Esophagus squamous epithelium (tissue), 5 donors: ENCODE measurements around the gene CCDC102A. TPM values are rescaled to one million over a fixed set of nuclear protein-coding genes. Genes with fewer than 3 reads are reported as not detected.

Experiments used
- DNase-seq: peaks from one replicate; lab custom pipeline; 2025; lab: John Stamatoyannopoulos, UW
- H3K27ac ChIP-seq, 4 donors: fragments of 200-600 bp; sonication (generic); one replicate each; pipeline ENCODE4 v1.5.1; 2016 to 2019; ENCODE audit warnings: mild to moderate bottlenecking in 1 of 4
- H3K27me3 ChIP-seq, 4 donors: fragments of 200-600 bp; sonication (generic); 1 replicate in 3 of 4; 2 replicates in 1 of 4; pipeline versions ENCODE4 v1.5.1 to v1.6.0; 2017 to 2021; ENCODE audit warnings: antibody characterized with exemption in 1 of 4
- H3K36me3 ChIP-seq, 3 donors: fragments of 200-600 bp; sonication (generic); one replicate each; pipeline ENCODE4 v1.5.1; 2016 to 2019
- H3K4me1 ChIP-seq, 3 donors: fragments of 200-600 bp; sonication (generic); one replicate each; pipeline ENCODE4 v1.5.1; 2017 to 2019
- H3K4me3 ChIP-seq, 4 donors: fragments of 200-600 bp; sonication (generic); 1 replicate in 3 of 4; 2 replicates in 1 of 4; pipeline ENCODE4 v1.5.1; 2016 to 2019; ENCODE audit warnings: mild to moderate bottlenecking in 2 of 4, moderate library complexity in 1 of 4
- H3K9me3 ChIP-seq, 3 donors: fragments of 200-600 bp; sonication (generic); one replicate each; pipeline ENCODE4 v1.5.1; 2016 to 2019
- CTCF ChIP-seq, 6 experiments: fragments of 450-650 bp in 4 of 6; fragments of 200-600 bp in 2 of 6; sonication (generic) in 2 of 6; IDR thresholded peaks; one replicate each; pipeline ENCODE4 v1.5.1; 2016 to 2019; ENCODE audit warnings: antibody characterized with exemption in 6 of 6, mild to moderate bottlenecking in 4 of 6, moderate library complexity in 4 of 6
- POLR2A ChIP-seq, 4 donors: fragments of 450-650 bp; IDR thresholded peaks; one replicate each; pipeline ENCODE4 v1.6.1; 2017; ENCODE audit warnings: antibody characterized with exemption in 4 of 4, mild to moderate bottlenecking in 4 of 4, moderate library complexity in 3 of 4
- WGBS, 2 donors: methylation state at CpG; one replicate each; pipeline ENCODE4 v1.1.5; 2018; 5-methylcytosine and 5-hydroxymethylcytosine counted together
- intact Hi-C: fragments of 100-400 bp; cut with DNase I; formaldehyde crosslinking; loops from one replicate; pipeline ENCODE4 v1.15.0; 2022
- total RNA-seq, 4 donors: library from RNA; depleted of rRNA; stranded (reverse); fragments of >200 nt; gene quantifications; one replicate each; pipeline ENCODE4 v1.1.0, GENCODE V29; 2016
- donor health status: DM: yes; HTN: yes; CAD: no.

The CCDC102A gene
- total RNA-seq, 4 donors from 2014 or later = 3.5 to 10.9 (median 6.9) TPM

DNA sequence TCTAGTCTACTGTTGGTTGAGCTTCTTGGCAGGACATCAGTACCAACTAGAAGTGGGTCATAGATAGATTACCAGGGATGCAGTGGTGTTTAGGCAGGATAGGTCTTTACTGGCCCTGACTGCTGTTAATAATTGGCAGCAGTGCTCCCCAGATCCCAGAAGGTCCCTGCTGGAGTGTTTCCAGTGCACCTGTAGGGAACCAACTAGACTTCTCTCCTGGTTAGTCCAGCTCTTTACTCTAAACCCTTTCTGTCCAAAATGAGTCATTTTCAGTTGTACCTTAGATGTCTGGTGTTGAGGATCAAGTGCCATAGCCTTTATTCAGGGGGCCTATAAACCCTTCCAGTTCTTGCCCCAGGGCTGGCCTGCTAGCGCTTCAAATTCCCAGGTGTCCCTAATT, 65.2 kb downstream of the CCDC102A start:
- no peak overlapping the region for H3K4me3 ChIP-seq
- TF ChIP-seq CTCF (IDR thresholded peaks at IDR 0.05) = no peak
- no peak for TF ChIP-seq POLR2A (IDR thresholded peaks at IDR 0.05)
- DNase-seq = no peak
- no peaks in the 10 kb centered on the region for H3K27me3 ChIP-seq
- H3K9me3 ChIP-seq = no peaks in the 10 kb centered on the region
- H3K36me3 ChIP-seq = peaks cover 13 to 96% (median 48%) of the 10 kb centered on the region in 3 donors
- intact Hi-C loops = loop anchor here (10.0 kb wide), 1 partner anchor 54 kb away; no protein-coding TSS in a partner anchor
- H3K27ac ChIP-seq = no peak overlapping the region
- peaks cover 0 to 28% (median 5%) of the 10 kb centered on the region in 3 donors for H3K4me1 ChIP-seq
- 83 to 100% methylated on average over 1 of the region's 1 CpG for WGBS, 2 donors

- Histone ChIP-seq H3K27ac (peak overlapping the region in 2 of 4 donors; percentile 14 to 17), H3K4me3 (no peak overlapping the region), H3K36me3 (peaks cover 13 to 97% (median 53%) of the 10 kb centered on the region in 3 donors), H3K9me3 (no peaks in the 10 kb centered on the region), H3K27me3 (no peaks in the 10 kb centered on the region), H3K4me1 (peaks cover 0 to 23% (median 5%) of the 10 kb centered on the region in 3 donors)
- TF ChIP-seq POLR2A (IDR thresholded peaks at IDR 0.05) (no peak), CTCF (IDR thresholded peaks at IDR 0.05) (no peak)
- intact Hi-C loops = loop anchor here (10.0 kb wide), 1 partner anchor 54 kb away; no protein-coding TSS in a partner anchor
- no peak for DNase-seq
- WGBS, 2 donors = 49 to 50% methylated on average over 6 of the region's 6 CpGs
These were observed 65.7 kb downstream of the CCDC102A start for GRCh38 chr16:57470711-57471110.

DNA sequence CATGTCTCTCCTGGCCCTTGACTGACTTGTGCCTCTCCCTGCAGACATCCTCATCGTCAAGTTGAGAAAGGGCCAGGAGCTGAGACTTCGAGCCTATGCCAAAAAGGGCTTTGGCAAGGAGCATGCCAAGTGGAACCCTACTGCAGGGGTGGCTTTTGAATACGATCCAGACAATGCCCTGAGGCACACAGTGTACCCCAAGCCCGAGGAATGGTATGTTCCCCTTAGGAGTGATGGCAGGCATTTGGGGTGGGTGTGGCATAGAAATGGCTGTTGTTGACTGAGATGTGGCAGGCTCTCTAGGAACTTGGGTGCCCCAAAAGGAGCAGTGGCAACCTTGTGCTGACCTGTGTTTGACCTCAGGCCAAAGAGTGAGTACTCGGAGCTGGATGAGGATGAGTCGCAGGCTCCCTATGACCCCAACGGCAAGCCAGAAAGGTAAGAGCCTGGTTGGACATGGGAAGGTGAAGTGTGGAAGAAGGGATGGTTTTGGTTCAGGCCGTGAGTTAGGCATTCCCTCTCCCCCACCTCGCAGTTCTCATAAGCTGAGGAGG, 66.4 kb downstream of the CCDC102A start:
- H3K27ac ChIP-seq = peak overlapping the region in 2 of 4 donors; percentile 14 to 17

GRCh38 chr16:57469046-57469445, 67.3 kb downstream of the CCDC102A start:
- H3K27ac ChIP-seq = no peak overlapping the region

More for the DNA sequence above, 66.4 kb downstream of the CCDC102A start:
- Histone ChIP-seq H3K27me3 (no peaks in the 10 kb centered on the region), H3K36me3 (peaks cover 13 to 100% (median 55%) of the 10 kb centered on the region in 3 donors), H3K4me3 (no peak overlapping the region), H3K9me3 (no peaks in the 10 kb centered on the region), H3K4me1 (peaks cover 0 to 27% (median 5%) of the 10 kb centered on the region in 3 donors)
- DNase-seq = no peak
- intact Hi-C loops = loop anchor here (10.0 kb wide), 1 partner anchor 55 kb away; no protein-coding TSS in a partner anchor
- no peak for TF ChIP-seq POLR2A (IDR thresholded peaks at IDR 0.05)
- TF ChIP-seq CTCF (IDR thresholded peaks at IDR 0.05) = no peak
- WGBS, 2 donors = 52 to 61% methylated on average over 6 to 7 of the region's 9 CpGs

More at GRCh38 chr16:57469046-57469445, 67.3 kb downstream of the CCDC102A start:
- H3K4me1 ChIP-seq = peaks cover 2 to 36% (median 5%) of the 10 kb centered on the region in 3 donors
- H3K27me3 ChIP-seq = no peaks in the 10 kb centered on the region
- TF ChIP-seq CTCF (IDR thresholded peaks at IDR 0.05) (no peak), POLR2A (IDR thresholded peaks at IDR 0.05) (no peak)
- 81 to 87% methylated on average over 11 of the region's 11 CpGs for WGBS, 2 donors
- intact Hi-C loops = no loop called here
- H3K36me3 ChIP-seq = peaks cover 13 to 100% (median 55%) of the 10 kb centered on the region in 3 donors
- H3K4me3 ChIP-seq = no peak overlapping the region
- DNase-seq = no peak
- no peaks in the 10 kb centered on the region for H3K9me3 ChIP-seq
